Ishikawa (cell line): ENCODE results near the gene XRCC4.

ENCODE experiments used
- CEBPB ChIP-seq: IDR thresholded peaks from 2 replicates; pipeline ENCODE4 v1.6.1; 2012
- CREB1 ChIP-seq: IDR thresholded peaks from 2 replicates; pipeline ENCODE4 v1.6.1; 2012; ENCODE audit warnings: low read depth
- EP300 ChIP-seq: IDR thresholded peaks from 2 replicates; pipeline ENCODE4 v1.6.1; 2012; ENCODE audit warnings: borderline replicate concordance
- FOXM1 ChIP-seq: IDR thresholded peaks from 2 replicates; pipeline ENCODE4 v1.6.1; 2012; ENCODE audit warnings: low read depth, borderline replicate concordance
- NFIC ChIP-seq: IDR thresholded peaks from 2 replicates; pipeline ENCODE4 v1.6.1; 2012
- RAD21 ChIP-seq: IDR thresholded peaks from 2 replicates; pipeline ENCODE4 v1.6.1; 2012; ENCODE audit warnings: low read depth
- TAF1 ChIP-seq: IDR thresholded peaks from 2 replicates; pipeline ENCODE4 v1.6.1; 2012; ENCODE audit warnings: low read depth, mild to moderate bottlenecking
- TCF12 ChIP-seq: IDR thresholded peaks from 2 replicates; pipeline ENCODE4 v1.6.1; 2012; ENCODE audit warnings: low read depth
- TEAD4 ChIP-seq: IDR thresholded peaks from 2 replicates; pipeline ENCODE4 v1.6.1; 2012
- YY1 ChIP-seq: IDR thresholded peaks from 2 replicates; pipeline ENCODE4 v1.6.1; 2012; ENCODE audit warnings: low read depth
- TF ChIP-seq, protein P1 (sequence below): IDR thresholded peaks from 2 replicates; pipeline ENCODE4 v1.6.1; 2012
- TF ChIP-seq, protein P2 (sequence below): IDR thresholded peaks from 2 replicates; pipeline ENCODE4 v1.6.1; 2012
- TF ChIP-seq, protein P3 (sequence below): IDR thresholded peaks from 2 replicates; pipeline ENCODE4 v1.6.1; 2012; ENCODE audit warnings: low read depth, mild to moderate bottlenecking

DNA sequence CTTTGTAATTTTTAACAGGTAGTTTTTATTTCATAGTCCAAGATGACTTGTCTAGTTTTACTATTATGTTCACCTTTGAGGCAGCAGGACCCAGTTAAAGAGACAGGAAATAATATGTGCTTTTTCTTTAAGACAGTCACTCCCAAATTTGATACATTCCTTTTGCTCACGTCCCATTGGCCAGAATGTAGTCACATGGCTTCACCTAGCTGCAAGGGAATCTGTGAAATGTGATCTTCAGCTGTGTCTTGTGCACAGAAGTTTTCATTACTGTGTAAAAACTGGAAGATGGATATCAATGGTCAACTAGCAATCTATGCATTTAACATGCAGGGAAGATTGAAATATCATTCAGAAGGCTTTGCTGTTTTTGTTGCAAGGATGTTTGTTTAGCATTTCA, 41.1 kb downstream of the XRCC4 start:
- TF ChIP-seq CREB1 (no peak), TEAD4 (no peak), RAD21 (no peak), CEBPB (no peak), NFIC (no peak), TCF12 (no peak), TAF1 (no peak), FOXM1 (no peak), EP300 (no peak), YY1 (no peak)
- TF ChIP-seq, protein P1, sequence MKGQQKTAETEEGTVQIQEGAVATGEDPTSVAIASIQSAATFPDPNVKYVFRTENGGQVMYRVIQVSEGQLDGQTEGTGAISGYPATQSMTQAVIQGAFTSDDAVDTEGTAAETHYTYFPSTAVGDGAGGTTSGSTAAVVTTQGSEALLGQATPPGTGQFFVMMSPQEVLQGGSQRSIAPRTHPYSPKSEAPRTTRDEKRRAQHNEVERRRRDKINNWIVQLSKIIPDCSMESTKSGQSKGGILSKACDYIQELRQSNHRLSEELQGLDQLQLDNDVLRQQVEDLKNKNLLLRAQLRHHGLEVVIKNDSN, result peak; percentile 47; the same call in 1 of the 2 replicates
- TF ChIP-seq, protein P2, sequence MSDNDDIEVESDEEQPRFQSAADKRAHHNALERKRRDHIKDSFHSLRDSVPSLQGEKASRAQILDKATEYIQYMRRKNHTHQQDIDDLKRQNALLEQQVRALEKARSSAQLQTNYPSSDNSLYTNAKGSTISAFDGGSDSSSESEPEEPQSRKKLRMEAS, result no peak
- TF ChIP-seq, protein P3, sequence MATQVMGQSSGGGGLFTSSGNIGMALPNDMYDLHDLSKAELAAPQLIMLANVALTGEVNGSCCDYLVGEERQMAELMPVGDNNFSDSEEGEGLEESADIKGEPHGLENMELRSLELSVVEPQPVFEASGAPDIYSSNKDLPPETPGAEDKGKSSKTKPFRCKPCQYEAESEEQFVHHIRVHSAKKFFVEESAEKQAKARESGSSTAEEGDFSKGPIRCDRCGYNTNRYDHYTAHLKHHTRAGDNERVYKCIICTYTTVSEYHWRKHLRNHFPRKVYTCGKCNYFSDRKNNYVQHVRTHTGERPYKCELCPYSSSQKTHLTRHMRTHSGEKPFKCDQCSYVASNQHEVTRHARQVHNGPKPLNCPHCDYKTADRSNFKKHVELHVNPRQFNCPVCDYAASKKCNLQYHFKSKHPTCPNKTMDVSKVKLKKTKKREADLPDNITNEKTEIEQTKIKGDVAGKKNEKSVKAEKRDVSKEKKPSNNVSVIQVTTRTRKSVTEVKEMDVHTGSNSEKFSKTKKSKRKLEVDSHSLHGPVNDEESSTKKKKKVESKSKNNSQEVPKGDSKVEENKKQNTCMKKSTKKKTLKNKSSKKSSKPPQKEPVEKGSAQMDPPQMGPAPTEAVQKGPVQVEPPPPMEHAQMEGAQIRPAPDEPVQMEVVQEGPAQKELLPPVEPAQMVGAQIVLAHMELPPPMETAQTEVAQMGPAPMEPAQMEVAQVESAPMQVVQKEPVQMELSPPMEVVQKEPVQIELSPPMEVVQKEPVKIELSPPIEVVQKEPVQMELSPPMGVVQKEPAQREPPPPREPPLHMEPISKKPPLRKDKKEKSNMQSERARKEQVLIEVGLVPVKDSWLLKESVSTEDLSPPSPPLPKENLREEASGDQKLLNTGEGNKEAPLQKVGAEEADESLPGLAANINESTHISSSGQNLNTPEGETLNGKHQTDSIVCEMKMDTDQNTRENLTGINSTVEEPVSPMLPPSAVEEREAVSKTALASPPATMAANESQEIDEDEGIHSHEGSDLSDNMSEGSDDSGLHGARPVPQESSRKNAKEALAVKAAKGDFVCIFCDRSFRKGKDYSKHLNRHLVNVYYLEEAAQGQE, result no peak
